Measurements from ENCODE around the gene HBS1L.

DNA sequence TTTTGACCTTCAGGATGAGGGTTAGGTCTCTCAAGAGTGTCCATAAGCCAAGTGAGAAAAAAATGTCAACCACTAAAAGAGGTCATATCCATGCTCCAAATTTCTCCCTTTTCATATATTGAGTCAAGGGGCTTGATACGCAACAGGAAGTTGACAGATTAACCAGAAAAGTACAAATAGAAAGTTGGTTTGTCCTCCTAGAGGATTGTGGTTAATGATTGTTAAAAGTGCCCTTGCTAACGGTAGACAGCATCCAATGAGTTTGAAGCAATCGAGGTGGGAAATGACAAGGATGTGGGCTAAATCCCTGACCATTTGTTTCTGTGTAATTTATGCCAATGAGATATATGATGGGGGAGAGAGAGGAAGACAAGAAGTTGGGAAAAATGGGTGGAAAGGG lies 18.1 kb upstream of the HBS1L start:
- TF ChIP-seq, protein P1, sequence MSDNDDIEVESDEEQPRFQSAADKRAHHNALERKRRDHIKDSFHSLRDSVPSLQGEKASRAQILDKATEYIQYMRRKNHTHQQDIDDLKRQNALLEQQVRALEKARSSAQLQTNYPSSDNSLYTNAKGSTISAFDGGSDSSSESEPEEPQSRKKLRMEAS (CRISPR knock-in tag; IDR thresholded peaks at IDR 0.05), result no peak
- TF ChIP-seq, protein P2, sequence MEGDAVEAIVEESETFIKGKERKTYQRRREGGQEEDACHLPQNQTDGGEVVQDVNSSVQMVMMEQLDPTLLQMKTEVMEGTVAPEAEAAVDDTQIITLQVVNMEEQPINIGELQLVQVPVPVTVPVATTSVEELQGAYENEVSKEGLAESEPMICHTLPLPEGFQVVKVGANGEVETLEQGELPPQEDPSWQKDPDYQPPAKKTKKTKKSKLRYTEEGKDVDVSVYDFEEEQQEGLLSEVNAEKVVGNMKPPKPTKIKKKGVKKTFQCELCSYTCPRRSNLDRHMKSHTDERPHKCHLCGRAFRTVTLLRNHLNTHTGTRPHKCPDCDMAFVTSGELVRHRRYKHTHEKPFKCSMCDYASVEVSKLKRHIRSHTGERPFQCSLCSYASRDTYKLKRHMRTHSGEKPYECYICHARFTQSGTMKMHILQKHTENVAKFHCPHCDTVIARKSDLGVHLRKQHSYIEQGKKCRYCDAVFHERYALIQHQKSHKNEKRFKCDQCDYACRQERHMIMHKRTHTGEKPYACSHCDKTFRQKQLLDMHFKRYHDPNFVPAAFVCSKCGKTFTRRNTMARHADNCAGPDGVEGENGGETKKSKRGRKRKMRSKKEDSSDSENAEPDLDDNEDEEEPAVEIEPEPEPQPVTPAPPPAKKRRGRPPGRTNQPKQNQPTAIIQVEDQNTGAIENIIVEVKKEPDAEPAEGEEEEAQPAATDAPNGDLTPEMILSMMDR (IDR thresholded peaks at IDR 0.05 in 2 of 3, conservative IDR thresholded peaks at IDR 0.05 in 1 of 3; ENCODE audit: insufficient read depth in 2 of 3, low read depth in 1 of 3, low read length in 3 of 3), result no peak
- TF ChIP-seq RUNX1 (IDR thresholded peaks at IDR 0.05; ENCODE audit: low read depth), result no peak
- TF ChIP-seq, protein P3, sequence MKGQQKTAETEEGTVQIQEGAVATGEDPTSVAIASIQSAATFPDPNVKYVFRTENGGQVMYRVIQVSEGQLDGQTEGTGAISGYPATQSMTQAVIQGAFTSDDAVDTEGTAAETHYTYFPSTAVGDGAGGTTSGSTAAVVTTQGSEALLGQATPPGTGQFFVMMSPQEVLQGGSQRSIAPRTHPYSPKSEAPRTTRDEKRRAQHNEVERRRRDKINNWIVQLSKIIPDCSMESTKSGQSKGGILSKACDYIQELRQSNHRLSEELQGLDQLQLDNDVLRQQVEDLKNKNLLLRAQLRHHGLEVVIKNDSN (CRISPR knock-in tag; IDR thresholded peaks at IDR 0.05), result no peak
- TF ChIP-seq, protein P4, sequence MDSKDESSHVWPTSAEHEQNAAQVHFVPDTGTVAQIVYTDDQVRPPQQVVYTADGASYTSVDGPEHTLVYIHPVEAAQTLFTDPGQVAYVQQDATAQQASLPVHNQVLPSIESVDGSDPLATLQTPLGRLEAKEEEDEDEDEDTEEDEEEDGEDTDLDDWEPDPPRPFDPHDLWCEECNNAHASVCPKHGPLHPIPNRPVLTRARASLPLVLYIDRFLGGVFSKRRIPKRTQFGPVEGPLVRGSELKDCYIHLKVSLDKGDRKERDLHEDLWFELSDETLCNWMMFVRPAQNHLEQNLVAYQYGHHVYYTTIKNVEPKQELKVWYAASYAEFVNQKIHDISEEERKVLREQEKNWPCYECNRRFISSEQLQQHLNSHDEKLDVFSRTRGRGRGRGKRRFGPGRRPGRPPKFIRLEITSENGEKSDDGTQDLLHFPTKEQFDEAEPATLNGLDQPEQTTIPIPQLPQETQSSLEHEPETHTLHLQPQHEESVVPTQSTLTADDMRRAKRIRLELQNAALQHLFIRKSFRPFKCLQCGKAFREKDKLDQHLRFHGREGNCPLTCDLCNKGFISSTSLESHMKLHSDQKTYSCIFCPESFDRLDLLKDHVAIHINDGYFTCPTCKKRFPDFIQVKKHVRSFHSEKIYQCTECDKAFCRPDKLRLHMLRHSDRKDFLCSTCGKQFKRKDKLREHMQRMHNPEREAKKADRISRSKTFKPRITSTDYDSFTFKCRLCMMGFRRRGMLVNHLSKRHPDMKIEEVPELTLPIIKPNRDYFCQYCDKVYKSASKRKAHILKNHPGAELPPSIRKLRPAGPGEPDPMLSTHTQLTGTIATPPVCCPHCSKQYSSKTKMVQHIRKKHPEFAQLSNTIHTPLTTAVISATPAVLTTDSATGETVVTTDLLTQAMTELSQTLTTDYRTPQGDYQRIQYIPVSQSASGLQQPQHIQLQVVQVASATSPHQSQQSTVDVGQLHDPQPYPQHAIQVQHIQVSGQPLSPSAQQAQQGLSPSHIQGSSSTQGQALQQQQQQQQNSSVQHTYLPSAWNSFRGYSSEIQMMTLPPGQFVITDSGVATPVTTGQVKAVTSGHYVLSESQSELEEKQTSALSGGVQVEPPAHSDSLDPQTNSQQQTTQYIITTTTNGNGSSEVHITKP (IDR thresholded peaks at IDR 0.05; ENCODE audit: partially characterized antibody), result no peak
- TF ChIP-seq, protein P5, sequence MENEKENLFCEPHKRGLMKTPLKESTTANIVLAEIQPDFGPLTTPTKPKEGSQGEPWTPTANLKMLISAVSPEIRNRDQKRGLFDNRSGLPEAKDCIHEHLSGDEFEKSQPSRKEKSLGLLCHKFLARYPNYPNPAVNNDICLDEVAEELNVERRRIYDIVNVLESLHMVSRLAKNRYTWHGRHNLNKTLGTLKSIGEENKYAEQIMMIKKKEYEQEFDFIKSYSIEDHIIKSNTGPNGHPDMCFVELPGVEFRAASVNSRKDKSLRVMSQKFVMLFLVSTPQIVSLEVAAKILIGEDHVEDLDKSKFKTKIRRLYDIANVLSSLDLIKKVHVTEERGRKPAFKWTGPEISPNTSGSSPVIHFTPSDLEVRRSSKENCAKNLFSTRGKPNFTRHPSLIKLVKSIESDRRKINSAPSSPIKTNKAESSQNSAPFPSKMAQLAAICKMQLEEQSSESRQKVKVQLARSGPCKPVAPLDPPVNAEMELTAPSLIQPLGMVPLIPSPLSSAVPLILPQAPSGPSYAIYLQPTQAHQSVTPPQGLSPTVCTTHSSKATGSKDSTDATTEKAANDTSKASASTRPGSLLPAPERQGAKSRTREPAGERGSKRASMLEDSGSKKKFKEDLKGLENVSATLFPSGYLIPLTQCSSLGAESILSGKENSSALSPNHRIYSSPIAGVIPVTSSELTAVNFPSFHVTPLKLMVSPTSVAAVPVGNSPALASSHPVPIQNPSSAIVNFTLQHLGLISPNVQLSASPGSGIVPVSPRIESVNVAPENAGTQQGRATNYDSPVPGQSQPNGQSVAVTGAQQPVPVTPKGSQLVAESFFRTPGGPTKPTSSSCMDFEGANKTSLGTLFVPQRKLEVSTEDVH (IDR thresholded peaks at IDR 0.05; ENCODE audit: low read depth, partially characterized antibody), result no peak
